SJSA1 (cell line): ENCODE data around the gene IFNA10. TPM values are rescaled to one million over a fixed set of nuclear protein-coding genes. Genes with fewer than 3 reads are reported as not detected.
"Not testable (repeated sequence)": the region's sequence is repeated elsewhere in the genome, so short reads cannot be mapped to it uniquely, and the experiment has no call there.

Experiments used
- DNase-seq, 2 experiments: peaks; one replicate each; pipeline ENCODE4 v3.0.0-alpha.2; 2015 to 2020; ENCODE audit warnings: low spot score in 2 of 2, low read depth in 1 of 2
- H3K27ac ChIP-seq: fragments of 250-450 bp; sonication (Bioruptor Pico); 2 replicates; pipeline ENCODE4 v1.5.1; 2020; ENCODE audit warnings: mild to moderate bottlenecking, moderate library complexity
- H3K27me3 ChIP-seq: fragments of 250-450 bp; sonication (Bioruptor Pico); replicated peaks from 2 replicates; pipeline ENCODE4 v1.5.1; 2020; ENCODE audit warnings: mild to moderate bottlenecking, moderate library complexity
- H3K36me3 ChIP-seq: fragments of 250-450 bp; sonication (Bioruptor Pico); 2 replicates; pipeline ENCODE4 v1.5.1; 2020; ENCODE audit warnings: mild to moderate bottlenecking
- H3K4me1 ChIP-seq: fragments of 250-450 bp; sonication (Bioruptor Pico); replicated peaks from 2 replicates; pipeline ENCODE4 v1.6.1; 2021; ENCODE audit warnings: mild to moderate bottlenecking
- H3K4me3 ChIP-seq: fragments of 250-450 bp; sonication (Bioruptor Pico); 2 replicates; pipeline ENCODE4 v1.5.1; 2020; ENCODE audit warnings: mild to moderate bottlenecking
- H3K9me3 ChIP-seq: fragments of 250-450 bp; sonication (Bioruptor Pico); replicated peaks from 2 replicates; pipeline ENCODE4 v1.5.1; 2020; ENCODE audit warnings: mild to moderate bottlenecking
- total RNA-seq: library from RNA; depleted of rRNA; stranded (reverse); fragments of >200 nt; shearing (Covaris generic); gene quantifications from 2 replicates; pipeline ENCODE4 v1.2.3, GENCODE V29; 2014

The IFNA10 gene
- total RNA-seq, 1 experiment from 2014 or later, result not detected

GRCh38 chr9:21213411-21214326 is 6.7 kb upstream of the IFNA10 start:
- not testable (repeated sequence) for DNase-seq, H3K9me3 ChIP-seq, H3K4me3 ChIP-seq, H3K27me3 ChIP-seq, H3K36me3 ChIP-seq, H3K4me1 ChIP-seq, H3K27ac ChIP-seq

GRCh38 chr9:21212160-21212559 is 5.2 kb upstream of the IFNA10 start:
- not testable (repeated sequence) for H3K9me3 ChIP-seq, H3K27me3 ChIP-seq

GRCh38 chr9:21210782-21211181 is 3.8 kb upstream of the IFNA10 start:
- H3K9me3 ChIP-seq, H3K36me3 ChIP-seq, H3K27ac ChIP-seq, H3K27me3 ChIP-seq, H3K4me1 ChIP-seq, DNase-seq, H3K4me3 ChIP-seq: not testable (repeated sequence)

More at GRCh38 chr9:21212160-21212559, 5.2 kb upstream of the IFNA10 start:
- H3K36me3 ChIP-seq, H3K27ac ChIP-seq, H3K4me3 ChIP-seq, H3K4me1 ChIP-seq, DNase-seq: not testable (repeated sequence)

- H3K27me3 ChIP-seq, result no peaks in the 10 kb centered on the region
- H3K4me1 ChIP-seq, result no peaks in the 10 kb centered on the region
- DNase-seq, result no peak
Measured at GRCh38 chr9:21210311-21210710, 3.4 kb upstream of the IFNA10 start.

GRCh38 chr9:21205204-21205603 is 1.7 kb downstream of the IFNA10 start:
- no peak overlapping the region for H3K27ac ChIP-seq
- no peaks in the 10 kb centered on the region for H3K27me3 ChIP-seq

More at GRCh38 chr9:21210311-21210710, 3.4 kb upstream of the IFNA10 start:
- Histone ChIP-seq H3K4me3 (no peak overlapping the region), H3K36me3 (no peaks in the 10 kb centered on the region), H3K9me3 (no peaks in the 10 kb centered on the region), H3K27ac (no peak overlapping the region)

GRCh38 chr9:21202105-21202504 is 4.8 kb downstream of the IFNA10 start, which contains the start of gene IFNA7:
TSS of gene IFNA7 (minus strand) at chr9:21202205. CDS start at chr9:21202165, 40 bp downstream.
- H3K4me3 ChIP-seq, H3K4me1 ChIP-seq, H3K27ac ChIP-seq, H3K36me3 ChIP-seq, H3K9me3 ChIP-seq, H3K27me3 ChIP-seq, DNase-seq: not testable (repeated sequence)

More at GRCh38 chr9:21205204-21205603, 1.7 kb downstream of the IFNA10 start:
- H3K4me1 ChIP-seq, result no peaks in the 10 kb centered on the region
- no peak overlapping the region for H3K4me3 ChIP-seq
- H3K9me3 ChIP-seq, result no peaks in the 10 kb centered on the region
- no peak for DNase-seq
- H3K36me3 ChIP-seq, result no peaks in the 10 kb centered on the region

- not testable (repeated sequence) for H3K4me3 ChIP-seq, H3K9me3 ChIP-seq
- peak in 1 of 2 experiments; percentile 0 for DNase-seq
Measured at GRCh38 chr9:21194867-21195776, 11.8 kb downstream of the IFNA10 start.

GRCh38 chr9:21187487-21187886 is 19.5 kb downstream of the IFNA10 start, which contains the start of gene IFNA4:
TSS of gene IFNA4 (minus strand) at chr9:21187587. CDS start at chr9:21187531, 56 bp downstream.
- H3K4me3 ChIP-seq, H3K27ac ChIP-seq, DNase-seq, H3K36me3 ChIP-seq, H3K4me1 ChIP-seq, H3K27me3 ChIP-seq, H3K9me3 ChIP-seq: not testable (repeated sequence)

More at GRCh38 chr9:21194867-21195776, 11.8 kb downstream of the IFNA10 start:
- not testable (repeated sequence) for H3K4me1 ChIP-seq, H3K36me3 ChIP-seq, H3K27me3 ChIP-seq, H3K27ac ChIP-seq

GRCh38 chr9:21182810-21183736 is 23.9 kb downstream of the IFNA10 start:
- H3K27me3 ChIP-seq, DNase-seq: not testable (repeated sequence)

GRCh38 chr9:21174671-21175070 is 32.3 kb downstream of the IFNA10 start:
- H3K27ac ChIP-seq, result no peak overlapping the region
- H3K4me1 ChIP-seq, result no peaks in the 10 kb centered on the region
- no peaks in the 10 kb centered on the region for H3K9me3 ChIP-seq
- H3K4me3 ChIP-seq, result no peak overlapping the region
- no peak for DNase-seq
- H3K36me3 ChIP-seq, result no peaks in the 10 kb centered on the region
- no peaks in the 10 kb centered on the region for H3K27me3 ChIP-seq

More at GRCh38 chr9:21182810-21183736, 23.9 kb downstream of the IFNA10 start:
- not testable (repeated sequence) for H3K27ac ChIP-seq, H3K9me3 ChIP-seq, H3K36me3 ChIP-seq, H3K4me3 ChIP-seq, H3K4me1 ChIP-seq

GRCh38 chr9:21172156-21172555 is 34.8 kb downstream of the IFNA10 start:
- H3K36me3 ChIP-seq, result no peaks in the 10 kb centered on the region
- no peaks in the 10 kb centered on the region for H3K4me1 ChIP-seq
- no peaks in the 10 kb centered on the region for H3K9me3 ChIP-seq

GRCh38 chr9:21171351-21171750 is 35.6 kb downstream of the IFNA10 start:
- Histone ChIP-seq H3K4me1 (no peaks in the 10 kb centered on the region), H3K9me3 (no peaks in the 10 kb centered on the region), H3K4me3 (no peak overlapping the region), H3K27me3 (no peaks in the 10 kb centered on the region), H3K36me3 (no peaks in the 10 kb centered on the region), H3K27ac (no peak overlapping the region)
- no peak for DNase-seq

More at GRCh38 chr9:21172156-21172555, 34.8 kb downstream of the IFNA10 start:
- no peak overlapping the region for H3K4me3 ChIP-seq
- no peak for DNase-seq
- H3K27ac ChIP-seq, result no peak overlapping the region
- no peaks in the 10 kb centered on the region for H3K27me3 ChIP-seq

GRCh38 chr9:21166560-21166959 is 40.4 kb downstream of the IFNA10 start, which contains the start of gene IFNA21:
TSS of gene IFNA21 (minus strand) at chr9:21166660. CDS start at chr9:21166612, 48 bp downstream.
- DNase-seq, H3K4me1 ChIP-seq, H3K4me3 ChIP-seq, H3K9me3 ChIP-seq, H3K27me3 ChIP-seq, H3K27ac ChIP-seq, H3K36me3 ChIP-seq: not testable (repeated sequence)
